Neural cell (in vitro differentiated cells): ENCODE results near the gene CLIC3. TPM values are rescaled to one million over a fixed set of nuclear protein-coding genes. Genes with fewer than 3 reads are reported as not detected.

Source experiments
- H2AFZ ChIP-seq: fragments of 200-600, 300-800 bp; sonication (generic), shearing (Covaris generic); 2 replicates; pipeline ENCODE4 v1.6.0; 2014; ENCODE audit warnings: low read depth, mild to moderate bottlenecking, antibody characterized with exemption, low read length, moderate library complexity
- H3F3A ChIP-seq: fragments of 200-600 bp; shearing (Covaris generic); 2 replicates; pipeline ENCODE4 v1.6.1; 2016; ENCODE audit warnings: mild to moderate bottlenecking, moderate library complexity, mixed read lengths, antibody characterized with exemption, low read length; ENCODE audit not compliant: insufficient read depth, poor library complexity, severe bottlenecking
- H3K27ac ChIP-seq: fragments of 200-600, 300-800 bp; sonication (generic), shearing (Covaris generic); 2 replicates; pipeline ENCODE4 v1.5.1; 2014; ENCODE audit warnings: mild to moderate bottlenecking, low read length, moderate library complexity
- H3K27me3 ChIP-seq: fragments of 300-800, 200-600 bp; sonication (generic), shearing (Covaris generic); 2 replicates; pipeline ENCODE4 v1.6.0; 2014; ENCODE audit warnings: mild to moderate bottlenecking, low read depth, low read length, moderate library complexity; ENCODE audit not compliant: insufficient read depth
- H3K36me3 ChIP-seq: fragments of 300-800, 200-600 bp; sonication (generic), shearing (Covaris generic); 2 replicates; pipeline ENCODE4 v1.5.1; 2014; ENCODE audit warnings: mild to moderate bottlenecking, antibody characterized with exemption, low read length, moderate library complexity; ENCODE audit not compliant: insufficient read depth
- H3K4me2 ChIP-seq: fragments of 300-800, 200-600 bp; sonication (generic), shearing (Covaris generic); 2 replicates; pipeline ENCODE4 v1.6.0; 2014; ENCODE audit warnings: mild to moderate bottlenecking, low read length
- H3K4me3 ChIP-seq: fragments of 300-800, 200-600 bp; sonication (generic), shearing (Covaris generic); 2 replicates; pipeline ENCODE4 v1.5.1; 2014; ENCODE audit warnings: mild to moderate bottlenecking, low read length, moderate library complexity
- H3K79me2 ChIP-seq: fragments of 200-600 bp; shearing (Covaris generic); replicated peaks from 2 replicates; pipeline ENCODE4 v1.6.0; 2014; ENCODE audit warnings: mild to moderate bottlenecking, low read length, moderate library complexity; ENCODE audit not compliant: insufficient read depth
- H3K9ac ChIP-seq: fragments of 300-800, 200-600 bp; sonication (generic), shearing (Covaris generic); 2 replicates; pipeline ENCODE4 v1.6.1; 2016; ENCODE audit warnings: mild to moderate bottlenecking, low read length, mixed read lengths
- H3K9me2 ChIP-seq: fragments of 200-600 bp; shearing (Covaris generic); 2 replicates; pipeline ENCODE4 v1.6.1; 2016; ENCODE audit warnings: mild to moderate bottlenecking, low read length, mixed read lengths; ENCODE audit not compliant: insufficient read depth
- H3K9me3 ChIP-seq: fragments of 200-600, 300-800 bp; sonication (generic), shearing (Covaris generic); 2 replicates; pipeline ENCODE4 v1.6.1; 2016; ENCODE audit warnings: mild to moderate bottlenecking, mixed run types, low read length, moderate library complexity, mixed read lengths
- H4K20me1 ChIP-seq: fragments of 200-600 bp; shearing (Covaris generic); 2 replicates; pipeline ENCODE4 v1.6.1; 2016; ENCODE audit warnings: mild to moderate bottlenecking, mixed run types; ENCODE audit not compliant: insufficient read depth
- EP300 ChIP-seq: fragments of 450-650 bp; conservative IDR thresholded peaks from 2 replicates; pipeline ENCODE4 v1.6.1; 2014; ENCODE audit warnings: antibody characterized with exemption, mild to moderate bottlenecking, moderate library complexity; ENCODE audit not compliant: poor library complexity, severe bottlenecking
- EZH2 ChIP-seq: fragments of 200-600, 300-800 bp; shearing (Covaris generic), sonication (generic); IDR thresholded peaks from 2 replicates; pipeline ENCODE4 v1.6.1; 2014; ENCODE audit warnings: antibody characterized with exemption, low read length, borderline replicate concordance, mild to moderate bottlenecking; ENCODE audit not compliant: insufficient read depth, poor library complexity, severe bottlenecking
- MXI1 ChIP-seq: fragments of 450-650 bp; conservative IDR thresholded peaks from 2 replicates; pipeline ENCODE4 v1.6.1; 2014; ENCODE audit warnings: antibody characterized with exemption, mild to moderate bottlenecking; ENCODE audit not compliant: poor library complexity, severe bottlenecking
- RAD21 ChIP-seq: fragments of 450-650 bp; conservative IDR thresholded peaks from 2 replicates; pipeline ENCODE4 v1.6.1; 2014; ENCODE audit warnings: antibody characterized with exemption, mild to moderate bottlenecking, moderate library complexity
- SMC3 ChIP-seq: fragments of 450-650 bp; conservative IDR thresholded peaks from 2 replicates; pipeline ENCODE4 v1.6.1; 2014; ENCODE audit warnings: antibody characterized with exemption, mild to moderate bottlenecking, moderate library complexity; ENCODE audit not compliant: poor library complexity
- TAF1 ChIP-seq: IDR thresholded peaks from 2 replicates; pipeline ENCODE4 v1.6.1; 2012; ENCODE audit warnings: low read depth
- polyA plus RNA-seq: library from polyadenylated mRNA; depleted of rRNA; stranded (reverse); fragments of >200 nt; gene quantifications from 2 replicates; pipeline ENCODE4 v1.2.3, GENCODE V29; 2014
- TF ChIP-seq, protein P1 (sequence below): fragments of 450-650 bp; IDR thresholded peaks from 2 replicates; pipeline ENCODE4 v1.5.1; 2014; ENCODE audit warnings: antibody characterized with exemption, mild to moderate bottlenecking, moderate library complexity; ENCODE audit not compliant: poor library complexity, severe bottlenecking
- TF ChIP-seq, protein P2 (sequence below): IDR thresholded peaks from 2 replicates; pipeline ENCODE4 v1.6.1; 2012; ENCODE audit warnings: borderline replicate concordance

Gene CLIC3
- polyA plus RNA-seq, 1 donor from 2014 or later = not detected

DNA sequence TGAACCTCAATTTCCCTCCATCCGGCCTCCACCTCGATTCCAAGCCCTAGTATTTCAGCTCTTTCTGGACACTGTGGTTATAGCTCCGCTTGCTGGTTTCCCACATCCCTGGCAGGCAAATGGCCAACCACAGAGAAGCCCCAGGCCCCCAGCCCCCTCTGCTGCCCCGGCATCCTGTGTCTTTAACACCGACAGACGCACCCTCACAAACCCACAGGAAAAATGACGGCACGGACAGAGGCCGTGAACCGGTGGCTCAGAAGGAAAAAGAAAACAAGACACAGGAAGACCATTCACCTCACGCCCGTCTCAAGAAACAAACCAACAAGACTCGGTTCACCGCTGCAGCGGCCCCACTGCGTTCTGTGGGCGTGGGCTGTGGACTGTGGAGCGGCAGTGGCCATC lies 1.5 kb upstream of the CLIC3 start:
- TF ChIP-seq, protein P1, sequence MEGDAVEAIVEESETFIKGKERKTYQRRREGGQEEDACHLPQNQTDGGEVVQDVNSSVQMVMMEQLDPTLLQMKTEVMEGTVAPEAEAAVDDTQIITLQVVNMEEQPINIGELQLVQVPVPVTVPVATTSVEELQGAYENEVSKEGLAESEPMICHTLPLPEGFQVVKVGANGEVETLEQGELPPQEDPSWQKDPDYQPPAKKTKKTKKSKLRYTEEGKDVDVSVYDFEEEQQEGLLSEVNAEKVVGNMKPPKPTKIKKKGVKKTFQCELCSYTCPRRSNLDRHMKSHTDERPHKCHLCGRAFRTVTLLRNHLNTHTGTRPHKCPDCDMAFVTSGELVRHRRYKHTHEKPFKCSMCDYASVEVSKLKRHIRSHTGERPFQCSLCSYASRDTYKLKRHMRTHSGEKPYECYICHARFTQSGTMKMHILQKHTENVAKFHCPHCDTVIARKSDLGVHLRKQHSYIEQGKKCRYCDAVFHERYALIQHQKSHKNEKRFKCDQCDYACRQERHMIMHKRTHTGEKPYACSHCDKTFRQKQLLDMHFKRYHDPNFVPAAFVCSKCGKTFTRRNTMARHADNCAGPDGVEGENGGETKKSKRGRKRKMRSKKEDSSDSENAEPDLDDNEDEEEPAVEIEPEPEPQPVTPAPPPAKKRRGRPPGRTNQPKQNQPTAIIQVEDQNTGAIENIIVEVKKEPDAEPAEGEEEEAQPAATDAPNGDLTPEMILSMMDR = no peak
- TF ChIP-seq RAD21 (no peak), TAF1 (no peak)
- TF ChIP-seq, protein P2, sequence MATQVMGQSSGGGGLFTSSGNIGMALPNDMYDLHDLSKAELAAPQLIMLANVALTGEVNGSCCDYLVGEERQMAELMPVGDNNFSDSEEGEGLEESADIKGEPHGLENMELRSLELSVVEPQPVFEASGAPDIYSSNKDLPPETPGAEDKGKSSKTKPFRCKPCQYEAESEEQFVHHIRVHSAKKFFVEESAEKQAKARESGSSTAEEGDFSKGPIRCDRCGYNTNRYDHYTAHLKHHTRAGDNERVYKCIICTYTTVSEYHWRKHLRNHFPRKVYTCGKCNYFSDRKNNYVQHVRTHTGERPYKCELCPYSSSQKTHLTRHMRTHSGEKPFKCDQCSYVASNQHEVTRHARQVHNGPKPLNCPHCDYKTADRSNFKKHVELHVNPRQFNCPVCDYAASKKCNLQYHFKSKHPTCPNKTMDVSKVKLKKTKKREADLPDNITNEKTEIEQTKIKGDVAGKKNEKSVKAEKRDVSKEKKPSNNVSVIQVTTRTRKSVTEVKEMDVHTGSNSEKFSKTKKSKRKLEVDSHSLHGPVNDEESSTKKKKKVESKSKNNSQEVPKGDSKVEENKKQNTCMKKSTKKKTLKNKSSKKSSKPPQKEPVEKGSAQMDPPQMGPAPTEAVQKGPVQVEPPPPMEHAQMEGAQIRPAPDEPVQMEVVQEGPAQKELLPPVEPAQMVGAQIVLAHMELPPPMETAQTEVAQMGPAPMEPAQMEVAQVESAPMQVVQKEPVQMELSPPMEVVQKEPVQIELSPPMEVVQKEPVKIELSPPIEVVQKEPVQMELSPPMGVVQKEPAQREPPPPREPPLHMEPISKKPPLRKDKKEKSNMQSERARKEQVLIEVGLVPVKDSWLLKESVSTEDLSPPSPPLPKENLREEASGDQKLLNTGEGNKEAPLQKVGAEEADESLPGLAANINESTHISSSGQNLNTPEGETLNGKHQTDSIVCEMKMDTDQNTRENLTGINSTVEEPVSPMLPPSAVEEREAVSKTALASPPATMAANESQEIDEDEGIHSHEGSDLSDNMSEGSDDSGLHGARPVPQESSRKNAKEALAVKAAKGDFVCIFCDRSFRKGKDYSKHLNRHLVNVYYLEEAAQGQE = no peak
- H3K27ac ChIP-seq = no peak overlapping the region
- no peaks in the 10 kb centered on the region for H3K27me3 ChIP-seq
- no peaks in the 10 kb centered on the region for H3K79me2 ChIP-seq
- no peak overlapping the region for H3K4me3 ChIP-seq
- no peak overlapping the region for H3K9ac ChIP-seq
- no peaks in the 10 kb centered on the region for H3K36me3 ChIP-seq
- H3K9me2 ChIP-seq = no peaks in the 10 kb centered on the region
- H2AFZ ChIP-seq = no peak overlapping the region
- no peaks in the 10 kb centered on the region for H3K9me3 ChIP-seq
- no peak overlapping the region for H3K4me2 ChIP-seq
- no peaks in the 10 kb centered on the region for H4K20me1 ChIP-seq
- H3F3A ChIP-seq = no peaks in the 10 kb centered on the region

DNA sequence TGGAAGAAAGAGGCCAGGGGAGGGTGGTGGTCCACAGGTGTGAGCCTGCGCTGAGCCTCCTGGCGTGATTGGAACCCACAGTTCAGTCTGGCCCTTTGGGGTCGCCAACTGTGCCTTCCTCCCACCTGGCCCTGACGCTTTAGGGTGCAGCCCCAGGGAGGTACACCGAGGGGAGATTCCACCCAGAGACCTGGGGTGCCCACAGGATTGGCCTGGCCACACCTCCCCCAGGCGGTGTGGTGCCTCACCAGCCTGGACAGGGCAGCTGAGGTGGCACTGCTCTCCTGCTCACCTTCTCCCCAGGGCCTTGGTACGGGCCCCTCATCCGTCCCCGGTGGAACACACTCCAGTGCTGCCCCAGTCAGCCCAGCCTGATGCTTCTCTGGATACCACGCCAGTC lies 1.0 kb upstream of the CLIC3 start:
- Histone ChIP-seq H3K4me2 (no peak overlapping the region), H3K9ac (no peak overlapping the region), H4K20me1 (no peaks in the 10 kb centered on the region), H3K4me3 (no peak overlapping the region), H3K36me3 (no peaks in the 10 kb centered on the region), H3K27me3 (no peaks in the 10 kb centered on the region), H3K9me2 (no peaks in the 10 kb centered on the region), H3K79me2 (no peaks in the 10 kb centered on the region), H3F3A (no peaks in the 10 kb centered on the region), H3K9me3 (no peaks in the 10 kb centered on the region), H2AFZ (no peak overlapping the region), H3K27ac (no peak overlapping the region)
- no peak for TF ChIP-seq SMC3

DNA sequence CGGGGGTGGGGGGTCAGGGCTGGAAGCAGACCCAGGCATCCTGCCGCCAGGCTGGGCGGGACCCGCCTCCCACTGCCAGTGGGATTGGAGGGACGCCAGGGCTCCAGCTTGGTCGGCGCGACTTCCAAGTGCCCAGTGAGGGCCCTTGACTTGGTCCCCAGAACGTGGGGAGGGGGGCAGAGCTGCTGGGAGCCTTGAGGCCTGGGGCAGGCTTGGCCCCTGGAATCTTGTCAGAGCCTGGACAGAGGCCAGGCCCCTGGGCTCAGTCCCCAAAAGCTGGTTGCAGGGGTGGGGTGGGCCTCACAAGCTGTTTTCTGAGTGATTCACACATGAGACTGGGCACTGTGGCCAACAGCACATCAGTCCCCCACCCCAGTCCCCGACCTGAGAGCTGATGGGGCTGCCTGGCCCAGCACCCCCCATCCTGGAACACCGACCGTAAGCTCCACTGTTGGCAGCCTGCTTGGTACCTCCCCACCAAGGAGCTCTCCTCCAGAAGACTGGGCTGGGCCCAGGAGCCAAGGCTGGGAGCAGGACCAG lies 526 bp downstream of the CLIC3 start:
- Histone ChIP-seq H3K27ac (no peak overlapping the region), H3K9me3 (no peaks in the 10 kb centered on the region), H4K20me1 (no peaks in the 10 kb centered on the region), H2AFZ (no peak overlapping the region), H3K36me3 (no peaks in the 10 kb centered on the region), H3K4me3 (no peak overlapping the region), H3K9me2 (no peaks in the 10 kb centered on the region), H3K4me2 (no peak overlapping the region), H3F3A (no peaks in the 10 kb centered on the region), H3K79me2 (no peaks in the 10 kb centered on the region), H3K9ac (no peak overlapping the region), H3K27me3 (no peaks in the 10 kb centered on the region)
- TF ChIP-seq EZH2 (no peak), RAD21 (no peak), SMC3 (no peak), MXI1 (no peak), TAF1 (no peak), EP300 (no peak)
